HT1080 (cell line): ENCODE measurements around the gene GRAMD2B. TPM values are rescaled to one million over a fixed set of nuclear protein-coding genes. Genes with fewer than 3 reads are reported as not detected.

ENCODE experiments used
- DNase-seq: peaks from one replicate; pipeline ENCODE4 v3.0.0-alpha.2; 2015; ENCODE audit warnings: low read depth
- total RNA-seq: library from RNA; depleted of rRNA; stranded (reverse); fragments of >200 nt; shearing (Covaris generic); gene quantifications from 2 replicates; pipeline ENCODE4 v1.2.3, GENCODE V29; 2014; rRNA removed

The GRAMD2B gene
- total RNA-seq, 1 experiment from 2014 or later: 5.2 TPM

DNA sequence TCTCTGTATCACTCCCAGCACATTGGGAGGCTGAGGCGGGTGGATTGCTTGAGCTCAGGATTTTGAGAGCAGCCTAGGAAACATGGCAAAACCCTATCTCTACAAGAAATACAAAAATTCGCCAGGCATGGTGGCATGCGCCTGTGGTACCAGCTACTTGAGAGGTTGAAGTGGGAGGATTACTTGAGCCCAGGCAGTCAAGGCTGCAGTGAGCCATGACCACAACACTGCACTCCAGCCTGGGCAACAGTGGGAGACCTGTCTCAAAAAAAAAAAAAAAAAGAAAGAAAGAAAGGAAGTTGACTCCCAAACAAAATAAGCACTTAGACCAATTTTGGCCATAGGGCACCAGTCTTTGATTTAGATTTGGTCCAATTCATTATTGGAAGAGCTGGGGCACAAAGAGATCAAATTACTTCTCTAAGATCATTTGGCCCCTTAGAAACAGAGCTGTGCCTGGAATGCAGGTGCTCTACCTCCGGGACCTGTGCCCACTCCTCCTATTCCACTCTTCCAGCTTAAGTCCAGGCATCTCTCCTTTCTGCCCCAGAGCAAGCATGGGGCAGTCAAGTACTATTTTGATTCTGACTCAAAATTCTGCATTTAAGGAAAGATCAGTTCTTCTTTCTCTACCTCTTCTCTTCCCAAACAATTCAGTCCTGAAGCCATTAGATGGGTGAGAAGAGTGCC lies 112.8 kb downstream of the GRAMD2B start:
- DNase-seq: no peak

DNA sequence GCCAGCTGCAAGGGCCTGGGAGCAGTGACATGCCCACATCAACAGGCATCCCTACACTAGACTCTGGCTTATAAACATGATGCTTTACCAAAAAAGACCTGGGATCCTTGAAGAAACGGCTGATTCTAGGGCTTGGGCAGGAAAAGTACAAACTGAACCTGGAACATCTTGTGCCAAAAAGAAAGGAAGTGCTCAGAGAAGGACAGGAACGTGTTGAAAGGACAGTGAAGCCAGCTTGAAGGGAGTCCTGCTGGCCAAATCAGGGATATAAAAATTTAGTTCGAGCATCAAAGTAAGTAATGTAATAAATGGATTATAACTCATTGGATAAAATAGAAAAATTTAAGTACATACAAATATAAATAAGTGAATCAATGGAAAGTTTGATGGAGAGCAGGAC lies 113.7 kb downstream of the GRAMD2B start:
- DNase-seq: no peak

DNA sequence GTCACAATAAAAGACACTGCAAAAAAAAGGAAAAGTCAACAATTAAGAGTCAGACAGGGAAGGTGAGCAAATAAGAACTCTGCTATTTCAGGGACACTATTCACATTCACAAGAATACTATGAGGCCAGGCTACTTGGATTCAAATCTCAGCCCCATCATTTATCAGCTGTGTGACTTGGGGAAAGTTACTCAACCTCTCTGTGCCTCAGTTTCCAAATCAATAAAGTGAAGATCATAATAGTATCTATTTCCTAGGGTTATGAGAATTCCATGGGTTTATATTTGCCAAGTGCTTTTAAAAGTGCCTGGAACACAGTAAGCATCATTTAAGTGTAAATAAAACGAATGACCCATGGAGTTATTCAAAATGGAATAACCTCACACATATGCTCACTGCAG lies 115.4 kb downstream of the GRAMD2B start:
- DNase-seq: no peak

DNA sequence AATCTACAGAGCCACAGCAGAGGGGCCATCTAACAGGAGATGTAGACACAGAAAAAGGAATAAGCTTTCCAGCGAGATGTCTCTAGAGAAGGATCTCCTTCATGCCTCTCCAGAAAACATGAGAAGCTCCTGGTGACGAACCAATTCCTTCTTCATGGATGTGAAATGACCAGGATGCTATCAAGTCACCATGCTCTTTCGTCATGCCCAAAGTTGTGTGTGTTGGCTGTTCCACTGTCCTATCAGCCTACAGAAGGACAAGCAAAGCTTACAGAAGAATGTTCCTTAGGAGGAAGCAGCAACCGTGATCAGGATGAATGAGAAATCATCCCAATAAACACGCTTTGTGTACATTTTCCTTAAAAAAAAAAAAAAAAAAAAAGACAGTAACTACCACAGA lies 117.4 kb downstream of the GRAMD2B start:
- no peak for DNase-seq

DNA sequence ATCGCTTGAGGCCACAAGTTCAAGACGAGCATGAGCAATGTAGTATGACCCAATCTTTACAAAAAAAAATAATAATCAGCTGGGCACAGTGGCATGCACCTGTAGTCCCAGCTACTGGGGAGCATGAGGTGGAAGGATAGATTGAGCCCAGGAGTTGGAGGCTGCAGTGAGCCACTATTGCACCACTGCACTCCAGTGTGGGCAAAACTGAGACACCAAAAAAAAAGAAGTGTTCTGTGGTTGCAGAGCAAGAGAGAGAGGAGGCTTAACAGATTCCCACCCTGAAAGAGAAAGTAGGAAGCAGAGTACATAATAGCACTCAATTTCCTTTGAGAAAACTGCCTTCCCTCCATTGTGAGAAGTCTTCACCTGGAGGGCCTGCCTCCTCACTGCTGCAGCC lies 119.2 kb downstream of the GRAMD2B start:
- no peak for DNase-seq

DNA sequence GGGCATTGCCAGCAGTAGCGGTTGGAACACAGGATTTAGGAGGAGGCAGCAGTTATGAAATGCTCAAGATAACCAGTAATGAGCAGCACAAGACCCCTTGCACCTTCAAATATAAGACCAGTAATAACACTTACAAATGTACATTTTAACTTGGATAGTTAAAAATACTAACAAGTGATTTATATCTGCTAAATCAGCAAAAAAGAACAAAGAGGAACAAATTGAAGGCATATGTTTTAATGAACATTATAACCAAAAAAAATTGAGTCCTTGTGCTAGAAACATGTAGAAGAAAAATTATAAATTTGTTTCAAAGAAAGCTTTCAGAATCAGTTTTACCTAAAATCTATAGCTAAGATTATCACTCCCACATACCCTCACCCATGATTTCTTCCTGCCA lies 119.8 kb downstream of the GRAMD2B start:
- DNase-seq: no peak

DNA sequence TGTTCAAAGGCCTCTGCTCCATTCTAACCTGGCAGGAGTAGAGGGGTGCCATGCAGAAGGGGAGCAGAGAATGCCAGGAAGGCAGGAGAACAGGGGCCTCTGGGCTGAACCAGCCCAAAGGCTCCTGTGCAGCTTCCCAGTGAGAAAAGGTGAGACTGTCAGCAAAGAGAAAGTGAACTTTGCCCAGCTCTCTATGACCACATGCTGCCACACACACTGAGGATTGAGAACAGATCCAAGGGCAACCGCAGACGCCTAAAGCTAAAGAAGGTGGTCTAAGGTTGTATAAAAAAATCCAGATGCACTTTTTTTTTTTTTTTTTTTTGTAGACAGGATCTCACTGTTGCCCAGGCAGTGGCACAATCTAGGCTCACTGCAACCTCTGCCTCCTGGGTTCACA lies 120.5 kb downstream of the GRAMD2B start:
- DNase-seq: no peak

Other genes with a start within 250 kb of the GRAMD2B start
- gene ALDH7A1, start 171.8 kb downstream of the GRAMD2B start, total RNA-seq: 25.0 and 46.2 TPM in 2 replicates
- 52.8 and 60.4 TPM in 2 replicates for gene PHAX, start 177.5 kb downstream of the GRAMD2B start, total RNA-seq